Large intestine (tissue), 3 donors: ENCODE measurements around the gene GNG12. TPM values are rescaled to one million over a fixed set of nuclear protein-coding genes. Genes with fewer than 3 reads are reported as not detected.

Experiments used
- DNase-seq, 2 donors: peaks; one replicate each; pipeline versions ENCODE4 v3.0.0 to v3.0.0-alpha.2; 2013
- H3K27ac ChIP-seq: one replicate; pipeline ENCODE4 v1.5.1; 2013; ENCODE audit warnings: low read length
- H3K27me3 ChIP-seq: 2 replicates; pipeline ENCODE4 v1.6.1; 2013; ENCODE audit warnings: low read length; ENCODE audit not compliant: control insufficient read depth, insufficient read depth
- H3K36me3 ChIP-seq: 2 replicates; pipeline ENCODE4 v1.6.1; 2013; ENCODE audit warnings: low read length; ENCODE audit not compliant: control insufficient read depth, insufficient read depth
- H3K4me1 ChIP-seq: one replicate; pipeline ENCODE4 v1.6.1; 2013; ENCODE audit warnings: low read length; ENCODE audit not compliant: control insufficient read depth, insufficient read depth
- H3K4me3 ChIP-seq: one replicate; pipeline ENCODE4 v1.5.1; 2013; ENCODE audit warnings: low read length
- H3K9me3 ChIP-seq: one replicate; pipeline ENCODE4 v1.6.1; 2013; ENCODE audit warnings: mild to moderate bottlenecking, low read depth, low read length, moderate library complexity; ENCODE audit not compliant: control insufficient read depth
- WGBS: methylation state at CpG from one replicate; pipeline ENCODE4 v1.1.5; 2013; ENCODE audit warnings: low lambda C conversion rate; ENCODE audit not compliant: insufficient coverage; 5-methylcytosine and 5-hydroxymethylcytosine counted together
- polyA plus RNA-seq: library from polyadenylated mRNA; unstranded; fragments of 120-200 nt; gene quantifications from one replicate; pipeline ENCODE4 v1.2.1, GENCODE V29; 2013

Gene GNG12
- polyA plus RNA-seq, 1 donor = 120 TPM

DNA sequence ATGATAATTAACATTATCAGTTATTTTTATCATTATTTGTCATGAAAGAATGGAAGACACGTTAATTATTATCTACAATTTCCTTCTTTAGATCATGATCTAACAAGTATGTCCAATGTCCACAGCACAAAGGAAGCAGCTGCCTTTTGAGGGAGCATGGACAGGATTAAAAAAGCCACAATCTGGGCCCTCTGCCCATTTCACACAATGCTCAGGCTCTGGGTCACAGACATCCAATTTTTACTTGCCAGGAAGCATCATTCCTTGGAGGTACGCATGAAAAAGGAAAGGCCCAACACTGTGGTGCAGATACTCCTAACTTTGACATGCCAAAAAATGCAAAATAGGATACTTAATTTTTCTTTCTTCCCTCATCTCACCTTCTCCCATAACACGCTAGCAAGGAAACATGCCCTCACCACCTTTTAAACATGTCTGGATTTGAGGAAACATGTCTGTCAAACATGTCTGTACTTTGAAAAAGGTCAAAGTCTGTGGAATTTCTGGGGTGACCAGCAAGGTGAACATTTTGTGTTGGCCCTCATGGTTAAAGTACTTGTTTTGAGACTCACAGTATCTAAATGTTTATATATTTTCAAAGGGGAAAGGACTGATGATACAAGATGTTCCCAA lies 108.2 kb downstream of the GNG12 start:
- 33% methylated on average over 1 of the region's 3 CpGs for WGBS
- Histone ChIP-seq H3K9me3 (no peaks in the 10 kb centered on the region), H3K27ac (peak overlapping the region; percentile 47), H3K4me1 (peaks cover 21% of the 10 kb centered on the region), H3K27me3 (no peaks in the 10 kb centered on the region), H3K4me3 (no peak overlapping the region), H3K36me3 (no peaks in the 10 kb centered on the region)
- DNase-seq = peak in 1 of 2 donors; percentile 64

DNA sequence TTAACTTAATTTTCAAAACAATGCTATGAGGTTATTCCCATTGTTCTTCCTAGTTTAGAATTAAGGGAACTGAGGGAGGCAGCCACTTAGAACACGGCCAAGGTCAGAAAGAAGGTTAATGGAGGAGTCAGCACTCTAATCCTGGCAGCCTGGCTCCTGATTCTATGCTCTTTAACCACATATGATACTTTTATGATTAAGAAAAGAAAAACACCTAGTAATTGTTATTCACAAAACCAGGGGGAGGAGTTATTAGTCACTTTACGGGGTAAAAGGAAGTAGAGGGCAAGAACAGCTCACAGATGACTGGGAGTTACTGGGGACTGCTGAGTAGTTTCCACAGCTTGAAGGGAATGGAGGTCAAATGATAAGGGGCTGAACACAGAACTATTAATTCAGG lies 109.6 kb downstream of the GNG12 start:
- H3K27ac ChIP-seq = peak overlapping the region; percentile 47
- H3K4me1 ChIP-seq = peaks cover 21% of the 10 kb centered on the region
- H3K27me3 ChIP-seq = no peaks in the 10 kb centered on the region
- no CpG with 5 or more reads among the region's 2 CpGs for WGBS
- peak in 1 of 2 donors; percentile 66 for DNase-seq
- H3K9me3 ChIP-seq = no peaks in the 10 kb centered on the region
- H3K36me3 ChIP-seq = no peaks in the 10 kb centered on the region
- no peak overlapping the region for H3K4me3 ChIP-seq

DNA sequence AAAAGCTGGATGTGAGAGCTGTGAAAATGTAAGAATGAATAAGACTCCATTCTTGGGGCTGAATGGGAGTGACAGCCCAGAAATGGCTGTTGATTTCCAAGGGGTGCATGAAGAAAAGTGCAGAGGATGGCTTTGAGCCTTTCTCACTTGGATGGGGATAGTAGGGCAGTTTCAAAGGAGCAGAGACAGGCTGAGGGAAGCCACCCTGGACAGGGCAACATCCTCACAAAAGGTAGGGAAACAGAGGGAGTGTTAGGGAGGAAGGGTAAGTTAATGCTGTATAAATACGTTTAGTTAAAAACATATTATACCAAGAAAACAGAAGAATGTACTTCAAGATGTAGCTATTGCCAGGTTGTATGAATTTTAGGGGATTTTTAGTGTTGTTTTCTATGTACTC lies 110.1 kb downstream of the GNG12 start:
- H3K9me3 ChIP-seq = no peaks in the 10 kb centered on the region
- no peak overlapping the region for H3K4me3 ChIP-seq
- H3K36me3 ChIP-seq = no peaks in the 10 kb centered on the region
- no peak for DNase-seq
- H3K27me3 ChIP-seq = no peaks in the 10 kb centered on the region
- H3K4me1 ChIP-seq = peaks cover 21% of the 10 kb centered on the region
- WGBS = no CpG with 5 or more reads among the region's 1 CpG
- H3K27ac ChIP-seq = peak overlapping the region; percentile 22

DNA sequence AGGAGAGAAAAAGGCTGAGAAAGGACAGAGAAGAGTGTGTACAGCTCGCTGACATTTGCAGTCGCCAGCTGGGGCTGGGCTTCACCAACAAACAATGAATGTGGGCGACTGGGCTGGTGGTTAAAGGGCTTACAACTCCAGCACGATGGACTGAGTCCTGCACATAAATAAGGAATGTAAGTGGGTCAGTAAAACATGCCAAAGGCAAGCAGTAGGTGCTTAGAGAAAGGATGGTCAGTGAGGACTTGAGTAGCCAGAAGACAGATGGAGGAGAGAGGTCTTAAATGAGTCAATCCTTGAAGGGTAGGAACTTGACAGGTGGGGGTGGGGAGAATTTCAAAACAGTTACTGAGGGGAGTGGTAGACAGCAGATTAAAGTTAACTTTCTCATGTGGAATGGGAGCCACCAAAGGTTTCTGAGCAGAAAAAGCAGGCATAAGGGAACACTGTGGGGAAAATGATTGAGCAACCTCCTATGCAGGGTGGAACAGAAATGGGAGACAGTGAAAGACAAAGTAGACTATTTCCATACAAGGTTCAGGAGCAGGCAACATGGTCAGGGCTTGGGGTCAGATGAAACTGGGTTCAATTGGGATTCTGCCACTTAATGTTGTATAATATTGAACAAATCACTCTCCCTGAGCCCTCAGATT lies 110.8 kb downstream of the GNG12 start:
- Histone ChIP-seq H3K27me3 (no peaks in the 10 kb centered on the region), H3K4me1 (peaks cover 23% of the 10 kb centered on the region), H3K27ac (no peak overlapping the region)

DNA sequence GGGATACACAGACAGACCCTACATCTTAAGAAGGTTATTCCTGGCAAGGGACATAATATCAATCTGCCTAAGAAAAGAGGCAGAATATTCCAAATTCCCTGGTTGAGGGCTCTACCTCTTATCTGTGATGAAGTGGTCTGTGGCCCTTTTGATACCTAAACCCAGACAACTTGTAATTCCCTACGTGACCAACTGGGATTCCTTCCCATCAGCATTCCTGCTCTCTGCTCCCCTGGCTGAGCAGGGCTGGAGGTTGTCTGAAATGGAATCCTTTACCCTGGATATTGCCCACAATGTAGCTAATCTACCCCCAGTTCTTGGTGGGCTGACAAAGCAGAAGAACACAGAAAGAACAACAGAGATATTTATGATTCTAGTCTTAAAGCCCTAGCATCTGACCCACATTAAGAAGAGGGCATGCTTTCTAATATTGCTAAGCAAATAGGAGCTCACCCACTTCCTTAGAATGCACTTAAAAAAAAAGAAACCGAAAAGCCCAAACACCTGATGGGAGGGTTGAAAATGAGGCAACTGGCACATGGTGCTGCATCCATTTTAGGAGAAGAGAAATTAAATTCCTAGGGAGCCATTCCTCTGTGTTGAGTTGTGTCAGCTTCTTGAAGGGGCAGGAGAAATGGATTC lies 111.5 kb downstream of the GNG12 start:
- Histone ChIP-seq H3K4me1 (peaks cover 28% of the 10 kb centered on the region), H3K27ac (no peak overlapping the region)
- no CpG with 5 or more reads among the region's 2 CpGs for WGBS

More for the DNA sequence above, 110.8 kb downstream of the GNG12 start:
- no peaks in the 10 kb centered on the region for H3K36me3 ChIP-seq
- H3K4me3 ChIP-seq = no peak overlapping the region
- DNase-seq = no peak
- WGBS = 80% methylated on average over 2 of the region's 4 CpGs
- no peaks in the 10 kb centered on the region for H3K9me3 ChIP-seq

DNA sequence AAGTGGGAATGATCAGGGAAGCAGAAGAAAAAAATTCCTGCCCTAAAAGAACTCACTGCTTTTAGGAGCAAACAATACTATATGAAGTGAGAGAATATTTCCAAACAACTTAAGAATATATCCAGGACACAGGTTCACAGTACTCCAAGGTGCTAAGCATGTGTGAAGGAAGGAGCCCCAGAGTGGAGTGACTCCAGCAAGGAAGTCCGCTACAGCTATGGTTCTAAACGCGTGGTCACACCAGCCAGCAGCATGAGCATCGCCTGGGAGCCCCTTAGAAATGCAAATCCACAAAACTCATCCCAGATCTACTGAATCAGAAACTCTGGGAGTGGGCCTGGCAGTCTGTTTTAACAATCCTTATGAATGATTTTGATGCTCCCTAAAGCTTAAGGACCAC lies 112.2 kb downstream of the GNG12 start:
- Histone ChIP-seq H3K4me1 (peaks cover 31% of the 10 kb centered on the region), H3K4me3 (no peak overlapping the region), H3K27me3 (no peaks in the 10 kb centered on the region), H3K9me3 (no peaks in the 10 kb centered on the region), H3K27ac (no peak overlapping the region), H3K36me3 (no peaks in the 10 kb centered on the region)
- WGBS = no CpG with 5 or more reads among the region's 4 CpGs
- no peak for DNase-seq

More for the DNA sequence above, 111.5 kb downstream of the GNG12 start:
- H3K27me3 ChIP-seq = no peaks in the 10 kb centered on the region
- no peaks in the 10 kb centered on the region for H3K9me3 ChIP-seq
- H3K4me3 ChIP-seq = no peak overlapping the region
- no peak for DNase-seq
- H3K36me3 ChIP-seq = no peaks in the 10 kb centered on the region

DNA sequence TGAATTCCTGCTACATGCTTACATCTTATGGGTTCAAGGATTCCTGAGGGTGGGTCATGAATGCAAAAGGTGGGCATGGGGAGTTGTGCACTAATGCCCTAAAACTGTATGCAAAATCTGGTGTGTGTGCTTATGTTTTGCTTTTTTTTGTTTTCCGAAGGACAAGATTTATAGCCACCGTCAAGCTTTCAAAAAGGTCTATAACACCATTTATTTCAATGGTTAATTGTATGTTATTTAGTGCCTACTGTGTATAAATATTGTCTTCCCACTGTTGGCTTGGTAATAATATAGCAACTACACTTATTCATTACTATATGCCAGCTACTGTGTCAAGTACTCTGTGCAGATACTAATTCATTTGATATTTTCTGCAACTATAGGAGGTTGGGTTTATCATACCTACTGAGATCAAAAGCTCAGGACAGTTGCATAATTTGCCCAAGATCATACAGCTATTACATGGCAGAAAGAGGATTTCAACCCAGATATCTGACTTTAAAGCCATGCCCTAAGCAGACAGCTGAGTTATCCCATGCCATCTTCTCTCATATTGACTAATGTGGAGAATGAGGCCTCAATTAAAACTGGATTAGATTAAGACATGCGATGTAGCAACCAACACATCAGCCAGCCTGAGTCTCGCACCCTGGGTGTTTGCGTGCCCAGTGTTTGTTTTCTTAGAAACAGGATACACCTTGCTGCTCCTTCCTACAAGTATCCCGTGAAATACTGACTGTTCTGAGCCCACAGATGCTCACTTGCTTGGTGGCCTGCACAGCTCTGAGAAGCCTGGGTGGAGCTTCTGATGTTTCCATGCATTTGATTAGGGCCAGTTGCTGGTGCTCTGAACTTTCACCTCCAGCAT lies 113.7 kb downstream of the GNG12 start:
- Histone ChIP-seq H3K27ac (no peak overlapping the region), H3K9me3 (no peaks in the 10 kb centered on the region), H3K4me3 (no peak overlapping the region), H3K27me3 (no peaks in the 10 kb centered on the region), H3K4me1 (peaks cover 30% of the 10 kb centered on the region), H3K36me3 (peaks cover 3% of the 10 kb centered on the region)
- DNase-seq = no peak
- no CpG with 5 or more reads among the region's 6 CpGs for WGBS

DNA sequence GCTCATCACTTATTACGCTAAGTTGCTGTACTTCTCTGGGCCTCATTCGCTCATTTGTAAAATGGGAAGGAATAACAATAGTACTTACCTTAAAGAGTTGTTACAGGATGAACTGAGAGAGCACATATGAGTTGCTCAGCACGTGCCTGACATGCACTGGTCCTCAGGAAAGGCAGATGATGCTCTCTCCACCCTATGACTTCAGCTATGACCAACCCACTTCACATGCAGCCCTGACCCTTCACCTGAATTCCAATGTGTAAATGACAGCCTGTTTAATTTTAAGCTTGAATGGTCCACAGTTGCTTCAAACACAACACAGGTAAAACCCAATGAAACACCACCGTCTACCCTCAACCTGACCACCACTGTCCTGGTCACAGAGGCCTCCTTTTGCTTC lies 115.4 kb downstream of the GNG12 start:
- H3K27ac ChIP-seq = no peak overlapping the region
- no peaks in the 10 kb centered on the region for H3K27me3 ChIP-seq
- H3K4me1 ChIP-seq = peaks cover 35% of the 10 kb centered on the region
- DNase-seq = peak; percentile 48 to 63
- peaks cover 3% of the 10 kb centered on the region for H3K36me3 ChIP-seq
- WGBS = no CpG with 5 or more reads among the region's 4 CpGs
- no peak overlapping the region for H3K4me3 ChIP-seq
- H3K9me3 ChIP-seq = no peaks in the 10 kb centered on the region

DNA sequence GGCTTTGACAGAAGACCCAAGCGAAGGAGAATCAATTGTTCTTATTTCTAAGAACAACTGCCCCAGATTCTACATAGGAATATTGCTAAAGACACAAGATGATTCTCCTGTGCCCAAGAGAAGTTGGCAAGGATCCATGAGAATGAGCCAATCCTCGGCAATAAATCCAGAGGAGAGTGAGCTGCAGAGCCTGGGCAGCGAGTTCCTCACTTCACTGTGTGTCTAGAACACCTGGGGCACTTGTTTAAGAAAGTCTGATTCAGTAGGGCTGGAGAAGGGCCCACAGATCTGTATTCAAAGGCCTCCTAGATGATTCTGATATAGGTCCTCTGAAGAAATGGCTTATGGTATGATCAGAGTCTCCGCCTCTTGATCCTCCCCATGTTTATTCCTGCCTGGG lies 116.5 kb downstream of the GNG12 start:
- Histone ChIP-seq H3K36me3 (peaks cover 3% of the 10 kb centered on the region), H3K4me1 (peaks cover 44% of the 10 kb centered on the region), H3K9me3 (no peaks in the 10 kb centered on the region), H3K27ac (no peak overlapping the region), H3K27me3 (no peaks in the 10 kb centered on the region), H3K4me3 (no peak overlapping the region)
- peak in 1 of 2 donors; percentile 46 for DNase-seq
- no CpG with 5 or more reads among the region's 4 CpGs for WGBS

DNA sequence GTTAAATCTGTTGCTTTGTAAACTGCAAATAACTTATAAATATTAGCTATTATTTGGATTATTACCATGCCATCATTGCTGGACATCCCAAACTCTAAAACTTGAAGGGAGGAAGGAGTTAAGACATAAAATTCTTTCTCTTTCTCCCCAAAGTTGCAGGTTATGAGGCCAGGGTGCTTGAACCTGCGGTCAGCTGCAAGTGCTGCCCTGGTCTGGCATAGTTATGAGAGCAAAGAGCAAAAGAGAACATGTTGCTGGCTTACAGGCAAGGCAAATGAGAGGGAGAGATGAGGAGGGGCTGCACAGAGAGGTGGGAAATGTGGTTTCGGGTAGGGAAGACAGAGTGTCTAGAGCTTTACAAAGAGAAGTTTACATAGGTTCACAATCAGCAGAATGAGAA lies 117.4 kb downstream of the GNG12 start:
- DNase-seq = no peak
- Histone ChIP-seq H3K36me3 (peaks cover 3% of the 10 kb centered on the region), H3K27ac (no peak overlapping the region), H3K4me1 (peaks cover 54% of the 10 kb centered on the region), H3K27me3 (no peaks in the 10 kb centered on the region), H3K9me3 (no peaks in the 10 kb centered on the region), H3K4me3 (no peak overlapping the region)
- WGBS = 100% methylated on average over 1 of the region's 2 CpGs
